Activated T-cell treated with anti-CD3 and anti-CD28 coated beads for 1 hour (primary cell): Measurements from ENCODE around the gene LYPD3.
"Not testable (repeated sequence)": the region's sequence is repeated elsewhere in the genome, so short reads cannot be mapped to it uniquely, and the experiment has no call there.

ENCODE experiments used
- DNase-seq: peaks from one replicate; pipeline ENCODE4 v3.0.0-alpha.2; 2020; ENCODE audit warnings: low read depth

LYPD3 gene

GRCh38 chr19:43461303-43461702, 4.1 kb downstream of the LYPD3 start:
- no peak for DNase-seq

GRCh38 chr19:43460362-43461016, 4.9 kb downstream of the LYPD3 start:
- DNase-seq: no peak

GRCh38 chr19:43457809-43458208, 7.6 kb downstream of the LYPD3 start:
- no peak for DNase-seq

- no peak for DNase-seq
Measured at GRCh38 chr19:43455321-43456113, 9.9 kb downstream of the LYPD3 start.

GRCh38 chr19:43454031-43454430, 11.4 kb downstream of the LYPD3 start:
- no peak for DNase-seq

GRCh38 chr19:43452582-43452981, 12.8 kb downstream of the LYPD3 start:
- no peak for DNase-seq

GRCh38 chr19:43450545-43450997, 14.8 kb downstream of the LYPD3 start:
- no peak for DNase-seq

- no peak for DNase-seq
Measured at GRCh38 chr19:43447655-43448054, 17.8 kb downstream of the LYPD3 start.

GRCh38 chr19:43446746-43447489, 18.5 kb downstream of the LYPD3 start:
- DNase-seq: peak; percentile 79

- no peak for DNase-seq
Measured at GRCh38 chr19:43445426-43445825, 20.0 kb downstream of the LYPD3 start.

GRCh38 chr19:43444531-43445287, 20.7 kb downstream of the LYPD3 start:
- no peak for DNase-seq

- DNase-seq: not testable (repeated sequence)
Measured at GRCh38 chr19:43444091-43444490, 21.3 kb downstream of the LYPD3 start.

GRCh38 chr19:43441716-43442115, 23.7 kb downstream of the LYPD3 start:
- DNase-seq: no peak

- no peak for DNase-seq
Measured at GRCh38 chr19:43439709-43440063, 25.7 kb downstream of the LYPD3 start.

GRCh38 chr19:43439032-43439708, 26.2 kb downstream of the LYPD3 start:
- peak; percentile 29 for DNase-seq

- DNase-seq: no peak
Measured at GRCh38 chr19:43438291-43439031, 26.9 kb downstream of the LYPD3 start.

- DNase-seq: no peak
Measured at GRCh38 chr19:43437712-43438111, 27.7 kb downstream of the LYPD3 start.

- not testable (repeated sequence) for DNase-seq
Measured at GRCh38 chr19:43437284-43437683, 28.1 kb downstream of the LYPD3 start.

- no peak for DNase-seq
Measured at GRCh38 chr19:43435775-43436174, 29.6 kb downstream of the LYPD3 start.

GRCh38 chr19:43433689-43434088, 31.7 kb downstream of the LYPD3 start:
- no peak for DNase-seq

GRCh38 chr19:43433358-43433673, 32.1 kb downstream of the LYPD3 start:
- DNase-seq: no peak
